ENCODE measurements around the gene PRPF6.
"Not testable (repeated sequence)": the region's sequence is repeated elsewhere in the genome, so short reads cannot be mapped to it uniquely, and the experiment has no call there.

Gene PRPF6

DNA sequence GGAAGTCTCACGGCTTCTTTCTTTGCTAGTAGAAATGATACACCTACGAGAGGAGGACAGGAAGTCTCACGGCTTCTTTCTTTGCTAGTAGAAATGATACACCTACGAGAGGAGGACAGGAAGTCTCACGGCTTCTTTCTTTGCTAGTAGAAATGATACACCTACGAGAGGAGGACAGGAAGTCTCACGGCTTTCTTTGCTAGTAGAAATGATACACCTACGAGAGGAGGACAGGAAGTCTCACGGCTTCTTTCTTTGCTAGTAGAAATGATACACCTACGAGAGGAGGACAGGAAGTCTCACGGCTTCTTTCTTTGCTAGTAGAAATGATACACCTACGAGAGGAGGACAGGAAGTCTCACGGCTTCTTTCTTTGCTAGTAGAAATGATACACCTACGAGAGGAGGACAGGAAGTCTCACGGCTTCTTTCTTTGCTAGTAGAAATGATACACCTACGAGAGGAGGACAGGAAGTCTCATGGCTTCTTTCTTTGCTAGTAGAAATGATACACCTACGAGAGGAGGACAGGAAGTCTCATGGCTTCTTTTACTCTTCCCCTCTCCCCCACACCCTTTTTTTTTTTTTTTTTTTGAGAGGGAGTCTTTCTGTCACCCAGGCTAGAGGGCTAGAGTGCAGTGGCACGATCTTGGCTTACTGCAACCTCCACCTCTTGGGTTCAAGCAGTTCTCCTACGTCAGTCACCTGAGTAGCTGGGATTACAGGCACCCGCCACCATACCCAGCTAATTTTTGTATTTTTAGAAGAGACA lies 31.6 kb downstream of the PRPF6 start:
- not testable (repeated sequence) for DNase-seq (ENCODE audit: low spot score)

DNA sequence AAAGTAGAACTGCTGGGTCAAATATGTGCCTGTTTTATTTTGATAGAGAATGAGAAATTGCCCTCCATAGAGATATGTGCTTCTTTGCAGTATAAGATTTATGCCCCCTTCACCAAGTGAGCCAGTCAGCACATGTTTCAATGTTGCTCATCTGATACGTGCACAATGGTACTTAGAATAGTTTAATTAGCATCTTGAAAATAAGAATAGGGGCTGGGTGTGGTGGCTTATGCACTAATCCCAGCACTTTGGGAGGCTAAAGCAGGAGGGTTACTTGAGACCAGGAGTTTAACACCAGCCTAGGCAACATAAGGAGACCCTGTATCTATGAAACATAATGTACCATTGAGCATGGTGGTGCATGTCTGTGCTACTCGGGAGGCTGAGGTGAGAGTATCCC lies 34.7 kb downstream of the PRPF6 start:
- no peak for DNase-seq (ENCODE audit: low spot score)

DNA sequence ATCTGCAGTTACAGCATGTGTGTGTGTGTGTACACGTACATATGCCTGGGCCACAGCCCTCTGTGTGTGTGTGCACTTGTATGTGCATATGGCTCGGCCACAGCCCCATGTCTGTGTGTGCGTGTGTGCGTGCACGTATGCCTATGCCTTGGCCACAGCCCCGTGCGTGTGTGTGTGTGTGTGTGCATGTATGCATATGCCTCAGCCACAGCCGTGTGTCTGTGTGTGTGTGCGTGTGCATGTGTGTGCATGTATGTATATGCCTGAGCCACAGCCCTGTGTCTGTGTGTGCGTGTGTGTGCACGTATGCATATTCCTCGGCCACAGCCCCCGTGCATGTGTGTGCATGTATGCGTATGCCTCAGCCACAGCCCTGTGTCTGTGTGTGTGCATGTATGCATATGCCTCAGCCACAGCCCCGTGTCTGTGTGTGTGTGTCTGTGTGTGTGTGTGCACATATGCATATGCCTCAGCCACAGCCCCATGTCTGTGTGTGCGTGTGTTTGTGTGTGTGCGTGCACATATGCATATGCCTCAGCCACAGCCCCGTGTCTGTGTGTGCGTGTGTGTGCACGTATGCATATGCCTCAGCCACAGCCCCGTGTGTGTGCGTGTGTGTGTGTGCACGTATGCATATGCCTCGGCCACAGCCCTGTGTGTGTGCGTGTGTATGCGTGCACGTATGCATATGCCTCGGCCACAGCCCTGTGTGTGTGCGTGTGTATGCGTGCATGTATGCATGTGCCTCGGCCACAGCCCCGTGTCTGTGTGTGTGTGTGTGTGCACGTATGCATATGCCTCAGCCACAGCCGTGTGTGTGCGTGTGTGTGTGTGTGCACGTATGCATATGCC lies 40.4 kb downstream of the PRPF6 start:
- no peak for DNase-seq (ENCODE audit: low spot score)

DNA sequence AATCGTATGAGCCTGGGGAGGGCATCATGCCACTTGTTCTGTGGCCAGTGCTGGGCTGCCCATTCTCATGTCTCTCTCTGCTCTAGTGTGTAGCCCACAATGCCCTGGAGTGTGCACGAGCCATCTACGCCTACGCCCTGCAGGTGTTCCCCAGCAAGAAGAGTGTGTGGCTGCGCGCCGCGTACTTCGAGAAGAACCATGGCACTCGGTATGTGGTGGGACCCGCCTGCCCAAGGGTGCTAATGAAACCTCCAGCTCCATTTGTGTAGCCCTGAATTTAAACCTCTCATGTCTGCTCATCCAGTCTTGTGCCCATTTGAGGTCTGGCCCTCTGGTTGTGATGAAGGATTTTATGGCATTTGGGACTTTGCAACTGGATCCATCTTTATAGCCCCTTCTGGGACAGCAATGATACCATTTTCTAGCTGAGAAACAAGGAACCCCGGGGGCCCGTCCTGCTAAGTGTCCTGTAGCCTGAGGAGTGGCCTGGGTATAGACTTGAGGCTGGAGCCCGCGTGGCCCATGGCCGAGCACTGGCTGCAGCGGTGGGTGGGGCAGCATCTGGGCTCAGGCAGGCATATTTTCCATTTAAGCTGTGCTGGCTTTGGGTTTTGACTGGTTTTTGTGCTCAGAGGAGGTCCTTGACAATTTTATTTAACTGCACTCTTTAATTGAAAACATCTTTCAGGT lies 41.9 kb downstream of the PRPF6 start:
- no peak for DNase-seq (ENCODE audit: low spot score)

DNA sequence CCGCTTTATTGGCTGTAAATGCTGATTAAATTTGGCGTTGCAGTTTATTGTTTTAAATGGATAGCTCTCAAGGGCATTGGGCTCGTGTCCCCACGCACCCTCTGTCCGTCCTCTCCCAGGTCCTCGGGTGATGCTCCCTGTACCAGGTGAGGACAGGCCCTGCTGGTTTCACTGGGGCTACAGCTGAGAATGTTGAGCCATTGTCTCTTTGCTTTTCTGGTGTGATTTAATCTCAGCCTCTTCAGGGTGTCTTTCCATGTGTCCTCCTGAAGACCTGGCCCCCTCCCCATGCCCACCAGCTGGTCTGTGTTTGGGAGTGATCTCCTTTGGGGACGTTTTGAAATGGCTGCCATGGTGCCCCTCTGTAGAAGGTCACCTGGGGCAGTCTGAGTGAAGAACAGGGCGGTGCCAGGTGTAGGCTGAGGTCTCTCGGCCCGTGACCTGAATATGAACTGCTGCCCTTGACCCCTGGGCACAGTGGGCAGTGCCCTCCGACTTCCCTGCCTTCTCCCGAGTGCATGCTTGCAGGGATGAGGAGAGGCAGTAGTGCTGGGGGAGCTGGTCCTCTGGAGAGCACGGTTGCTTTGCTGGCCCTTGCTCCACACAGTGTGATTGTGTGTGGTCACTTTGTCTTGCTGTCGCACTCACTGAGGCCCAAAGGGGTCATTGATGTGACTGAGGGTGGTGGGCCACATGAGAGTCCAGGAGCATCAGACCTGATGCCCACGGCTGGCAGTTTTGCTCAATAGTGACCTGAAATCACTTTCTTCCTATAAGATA lies 42.6 kb downstream of the PRPF6 start:
- no peak for DNase-seq (ENCODE audit: low spot score)

DNA sequence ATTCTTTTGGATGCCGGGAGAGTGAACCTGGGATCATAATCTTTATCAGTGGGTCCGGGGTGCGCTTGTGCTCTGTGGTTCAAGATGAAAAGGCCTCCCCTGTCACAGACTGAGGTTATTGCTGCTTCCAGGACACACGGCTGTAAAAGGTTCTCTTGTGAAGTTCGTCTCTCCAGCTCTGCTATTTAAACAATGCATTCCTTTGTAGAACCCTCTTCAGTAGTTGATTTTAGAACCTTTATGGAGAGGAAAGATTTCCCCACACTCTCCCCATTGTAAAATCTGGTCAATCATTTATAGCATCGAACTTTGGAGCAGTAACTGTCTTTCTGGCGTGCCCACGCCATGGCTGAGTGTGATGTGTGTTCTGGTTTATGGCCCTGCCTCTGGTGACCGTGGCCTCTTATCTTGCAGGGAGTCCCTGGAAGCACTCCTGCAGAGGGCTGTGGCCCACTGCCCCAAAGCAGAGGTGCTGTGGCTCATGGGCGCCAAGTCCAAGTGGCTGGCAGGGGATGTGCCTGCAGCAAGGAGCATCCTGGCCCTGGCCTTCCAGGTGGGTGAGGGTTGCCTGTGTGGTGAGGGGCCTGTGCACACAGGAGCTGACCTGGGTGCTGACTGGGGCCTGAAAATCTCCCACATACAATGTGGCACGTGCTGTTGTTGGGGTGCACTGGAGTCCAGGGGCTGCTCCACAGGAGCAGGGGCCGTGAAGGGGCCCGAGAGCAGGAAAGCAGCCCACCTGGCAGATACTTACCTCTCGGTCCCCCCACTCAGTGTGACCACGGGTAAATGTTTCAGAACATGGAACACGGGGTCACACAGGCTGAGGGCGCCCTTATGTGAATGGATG lies 43.4 kb downstream of the PRPF6 start:
- DNase-seq (ENCODE audit: low spot score), result no peak

DNA sequence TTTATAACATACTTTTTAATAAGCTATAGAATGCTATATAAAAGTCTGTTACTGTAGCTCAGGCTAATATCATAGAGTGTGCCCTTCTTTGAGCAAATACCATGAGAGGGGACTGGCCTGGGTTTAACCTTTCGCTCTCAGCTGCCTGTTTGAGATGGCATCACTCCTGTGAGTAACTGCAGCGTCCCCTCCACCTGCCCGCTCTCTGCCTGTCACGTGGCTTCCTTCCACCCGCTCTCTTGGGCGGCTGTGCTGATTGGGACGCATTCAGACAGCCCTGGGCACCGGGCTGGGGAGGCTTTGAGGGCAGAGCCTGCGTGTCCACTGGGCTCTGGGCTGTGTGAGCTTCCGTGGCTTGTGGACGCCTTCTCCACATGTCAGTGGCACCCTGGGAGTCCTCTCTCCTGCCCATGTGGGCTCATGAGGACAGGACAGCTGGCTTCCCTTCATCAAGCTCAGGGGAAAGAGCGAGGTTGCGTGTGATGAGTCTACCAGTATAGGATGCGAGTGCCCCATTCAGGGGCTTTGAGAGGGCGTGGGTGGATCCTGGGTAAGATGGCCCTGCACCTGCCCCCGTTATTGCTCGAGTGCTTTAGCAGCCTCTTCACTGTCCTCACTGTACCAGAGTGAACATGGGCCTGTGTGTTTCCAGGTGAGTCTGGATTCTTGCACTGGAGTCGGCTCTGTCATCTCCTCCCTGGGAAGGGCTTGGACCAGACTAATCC lies 44.3 kb downstream of the PRPF6 start:
- DNase-seq (ENCODE audit: low spot score), result no peak

DNA sequence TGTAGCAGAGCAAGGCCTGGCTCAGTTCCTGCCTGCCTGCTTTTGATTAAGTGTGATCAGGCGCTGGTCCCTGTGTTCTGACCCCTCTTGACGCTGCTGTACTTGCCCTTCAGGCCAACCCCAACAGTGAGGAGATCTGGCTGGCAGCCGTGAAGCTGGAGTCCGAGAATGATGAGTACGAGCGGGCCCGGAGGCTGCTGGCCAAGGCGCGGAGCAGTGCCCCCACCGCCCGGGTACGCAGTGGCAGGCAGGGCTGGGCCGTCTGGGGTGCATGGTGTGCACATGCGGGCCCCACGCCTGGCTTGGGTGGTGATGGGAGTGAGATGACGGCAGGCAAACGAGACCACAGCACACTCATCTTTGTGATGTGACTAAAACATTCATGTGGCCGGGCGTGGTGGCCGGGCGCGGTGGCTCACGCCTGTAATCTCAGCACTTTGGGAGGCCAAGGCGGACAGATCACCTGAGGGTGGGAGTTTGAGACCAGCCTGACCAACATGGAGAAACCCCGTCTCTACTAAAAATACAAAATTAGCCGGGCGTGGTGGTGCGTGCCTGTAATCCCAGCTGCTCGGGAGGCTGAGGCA lies 45.0 kb downstream of the PRPF6 start:
- no peak for DNase-seq (ENCODE audit: low spot score)

DNA sequence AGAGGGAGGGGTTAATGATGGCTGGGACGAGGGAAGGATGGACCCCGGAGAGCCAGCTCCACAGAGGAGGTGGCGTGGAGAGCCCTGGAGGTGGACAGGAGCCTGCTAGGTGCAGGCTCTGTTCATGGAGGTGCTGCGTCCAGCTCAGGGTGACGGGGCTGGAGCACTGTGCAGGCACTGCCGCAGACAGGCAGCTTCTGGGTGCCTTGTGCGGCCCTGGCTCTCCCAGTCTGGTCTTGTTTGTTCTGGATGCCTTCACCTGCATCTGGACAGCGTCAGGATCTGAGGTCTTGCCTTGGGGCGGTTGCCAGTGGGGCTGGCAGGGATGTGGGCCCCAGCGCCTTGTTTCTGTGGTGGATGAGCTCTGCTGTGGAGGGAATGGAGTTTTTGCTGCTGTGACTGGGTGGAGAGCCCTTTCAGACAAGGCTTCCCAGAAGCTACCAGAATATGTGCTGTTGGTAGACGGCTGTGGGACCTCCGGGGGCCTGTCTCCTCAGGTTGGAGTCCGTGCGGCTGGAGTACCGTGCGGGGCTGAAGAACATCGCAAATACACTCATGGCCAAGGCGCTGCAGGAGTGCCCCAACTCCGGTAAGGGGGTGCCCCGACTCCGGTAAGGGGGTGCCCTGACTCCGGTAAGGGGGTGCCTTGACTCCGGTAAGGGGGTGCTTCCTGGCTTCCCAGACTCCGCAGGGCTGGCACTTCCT lies 47.2 kb downstream of the PRPF6 start:
- no peak for DNase-seq (ENCODE audit: low spot score)

DNA sequence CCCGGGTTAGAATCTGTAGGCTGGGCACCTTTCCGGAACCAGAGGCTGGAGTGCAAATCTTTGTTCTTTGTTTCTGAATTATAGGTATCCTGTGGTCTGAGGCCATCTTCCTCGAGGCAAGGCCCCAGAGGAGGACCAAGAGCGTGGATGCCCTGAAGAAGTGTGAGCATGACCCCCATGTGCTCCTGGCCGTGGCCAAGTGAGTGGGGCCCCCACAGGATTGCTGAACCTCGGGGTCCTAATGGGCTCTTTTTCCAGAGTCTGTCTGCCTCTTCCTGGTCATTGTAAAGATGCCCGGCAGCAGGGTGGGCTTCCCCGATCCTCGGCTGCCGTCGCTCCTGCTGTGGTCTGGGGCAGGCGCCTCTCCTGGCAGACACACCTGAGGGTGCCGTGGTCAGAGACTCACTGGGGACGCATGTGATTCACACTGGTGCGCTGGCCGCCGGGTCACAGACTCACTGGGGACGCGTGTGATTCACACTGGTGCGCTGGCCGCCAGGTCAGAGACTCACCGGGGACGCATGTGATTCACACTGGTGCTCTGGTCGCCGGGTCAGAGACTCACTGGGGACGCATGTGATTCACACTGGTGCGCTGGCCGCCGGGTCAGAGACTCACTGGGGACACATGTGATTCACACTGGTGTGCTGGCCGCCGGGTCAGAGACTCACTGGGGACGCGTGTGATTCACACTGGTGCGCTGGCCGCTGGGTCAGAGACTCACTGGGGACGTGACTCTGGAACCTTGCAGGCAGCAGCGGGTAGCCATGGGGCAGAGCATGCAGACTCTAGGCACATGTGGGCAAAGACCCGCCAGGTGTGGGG lies 48.6 kb downstream of the PRPF6 start:
- no peak for DNase-seq (ENCODE audit: low spot score)

DNA sequence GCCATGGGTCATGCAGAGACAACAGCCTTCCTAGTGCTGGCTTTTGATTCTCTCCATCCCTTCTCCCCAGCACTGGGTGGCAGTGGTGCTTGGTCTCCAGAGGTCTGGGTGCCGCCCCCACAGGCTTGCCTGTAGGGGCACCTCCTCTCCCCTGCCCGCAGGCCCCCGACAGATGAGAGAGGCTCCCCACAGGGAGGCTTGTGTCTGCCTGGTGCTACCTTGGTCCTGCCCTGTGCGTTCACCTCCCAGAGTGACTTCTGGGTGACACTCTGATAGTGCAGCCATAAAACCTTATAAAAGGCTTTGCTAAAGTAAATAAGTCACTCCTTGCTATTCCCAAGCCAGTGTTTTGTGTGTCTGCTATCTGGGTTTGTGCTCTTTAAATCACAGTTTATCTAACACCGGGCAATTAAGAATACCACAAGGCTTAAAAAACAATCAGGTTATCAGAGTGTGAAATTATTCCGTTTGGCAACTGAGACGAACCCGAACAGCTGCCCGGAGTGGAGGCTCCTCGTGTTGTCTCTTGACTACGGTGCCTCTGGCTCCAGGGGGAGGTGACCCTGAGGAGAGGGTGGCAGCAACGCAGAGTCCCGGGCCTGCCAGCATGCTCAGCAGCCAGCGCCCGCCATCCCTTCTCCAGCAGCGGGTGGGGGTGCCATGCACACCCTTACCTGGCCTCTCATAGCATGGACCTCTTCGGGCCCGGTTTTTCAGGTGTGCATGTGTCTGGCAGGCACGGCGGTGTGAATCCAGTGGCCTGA lies 49.6 kb downstream of the PRPF6 start:
- no peak for DNase-seq (ENCODE audit: low spot score)

DNA sequence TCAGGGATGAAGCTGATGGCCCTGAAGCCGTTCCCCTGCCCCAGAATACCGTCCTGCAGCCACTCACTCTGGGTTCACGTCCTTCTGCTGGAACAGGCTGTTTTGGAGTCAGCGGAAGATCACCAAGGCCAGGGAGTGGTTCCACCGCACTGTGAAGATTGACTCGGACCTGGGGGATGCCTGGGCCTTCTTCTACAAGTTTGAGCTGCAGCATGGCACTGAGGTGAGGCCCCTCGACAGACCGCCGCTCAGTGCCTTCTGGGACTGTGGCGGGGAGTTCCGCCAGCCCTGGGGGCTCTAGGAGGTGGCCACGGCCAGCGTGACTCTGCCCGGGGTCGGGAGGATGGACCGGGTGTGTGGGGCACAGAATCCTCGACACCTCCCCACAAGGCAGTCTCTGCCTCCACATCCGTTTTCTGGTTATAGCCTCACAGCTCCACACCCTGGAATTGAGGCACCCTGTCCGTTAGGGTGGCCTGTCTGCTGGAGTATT lies 50.9 kb downstream of the PRPF6 start:
- DNase-seq (ENCODE audit: low spot score), result no peak

DNA sequence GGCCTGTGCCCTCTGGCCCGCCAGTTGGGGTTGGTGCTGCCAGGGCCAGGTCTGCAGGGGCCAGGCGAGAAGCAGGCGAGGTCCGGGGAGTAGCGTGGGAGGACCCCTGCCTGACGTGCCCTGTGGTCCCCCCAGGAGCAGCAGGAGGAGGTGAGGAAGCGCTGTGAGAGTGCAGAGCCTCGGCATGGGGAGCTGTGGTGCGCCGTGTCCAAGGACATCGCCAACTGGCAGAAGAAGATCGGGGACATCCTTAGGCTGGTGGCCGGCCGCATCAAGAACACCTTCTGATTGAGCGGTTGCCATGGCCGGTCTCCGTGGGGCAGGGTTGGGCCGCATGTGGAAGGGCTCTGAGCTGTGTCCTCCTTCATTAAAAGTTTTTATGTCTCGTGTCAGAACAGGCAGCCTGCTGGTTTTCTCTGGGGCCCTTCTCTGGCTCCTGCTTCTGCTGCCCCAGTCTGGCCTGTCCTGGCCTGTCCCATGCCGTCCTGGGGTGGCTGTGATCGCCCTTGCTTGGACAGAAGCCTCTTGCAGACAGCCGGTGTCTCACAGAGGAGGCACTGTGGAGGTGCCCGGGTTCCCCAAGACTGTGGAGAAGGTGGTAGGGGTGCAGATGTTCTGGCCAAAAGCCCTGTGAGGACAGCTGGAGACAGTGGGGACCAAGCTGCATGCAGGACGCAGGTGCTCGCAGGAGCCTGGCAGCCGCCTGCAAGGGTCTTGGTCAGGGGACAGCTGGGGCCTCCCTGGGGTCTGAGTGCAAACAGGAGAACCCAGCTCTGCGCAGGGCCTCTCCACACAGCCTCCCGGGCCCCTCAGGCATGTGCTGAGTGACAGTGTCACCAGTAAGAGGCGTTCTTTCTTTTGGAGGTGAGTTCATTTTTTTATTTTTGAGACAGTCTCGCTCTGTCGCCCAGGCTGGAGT lies 52.0 kb downstream of the PRPF6 start:
- no peak for DNase-seq (ENCODE audit: low spot score)

DNA sequence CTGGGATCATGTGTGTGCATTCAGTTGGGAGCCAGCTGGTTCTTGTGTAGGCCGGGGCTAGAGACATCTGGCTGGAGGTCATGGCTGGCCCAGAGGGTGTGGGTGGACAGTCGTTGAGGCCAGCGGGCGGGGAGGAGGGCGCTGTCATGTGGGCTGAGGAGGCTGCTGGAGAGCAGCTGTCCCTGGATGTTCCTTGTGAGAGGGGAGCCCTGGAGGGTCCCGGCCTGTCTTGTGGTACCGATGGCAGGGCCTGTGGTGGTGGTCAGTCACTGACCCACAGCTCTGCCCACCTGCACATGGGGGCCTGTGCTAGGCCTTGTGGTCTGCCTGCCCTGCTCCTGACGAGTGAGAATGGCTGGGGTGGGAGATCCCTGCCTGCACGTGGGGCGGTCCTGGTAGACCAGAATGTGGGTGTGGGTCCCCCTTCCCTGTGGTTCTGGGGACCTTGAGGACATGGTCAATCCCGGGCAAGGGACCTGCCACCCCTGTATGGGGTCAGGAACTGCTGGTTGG lies 53.1 kb downstream of the PRPF6 start:
- no peak for DNase-seq (ENCODE audit: low spot score)

DNA sequence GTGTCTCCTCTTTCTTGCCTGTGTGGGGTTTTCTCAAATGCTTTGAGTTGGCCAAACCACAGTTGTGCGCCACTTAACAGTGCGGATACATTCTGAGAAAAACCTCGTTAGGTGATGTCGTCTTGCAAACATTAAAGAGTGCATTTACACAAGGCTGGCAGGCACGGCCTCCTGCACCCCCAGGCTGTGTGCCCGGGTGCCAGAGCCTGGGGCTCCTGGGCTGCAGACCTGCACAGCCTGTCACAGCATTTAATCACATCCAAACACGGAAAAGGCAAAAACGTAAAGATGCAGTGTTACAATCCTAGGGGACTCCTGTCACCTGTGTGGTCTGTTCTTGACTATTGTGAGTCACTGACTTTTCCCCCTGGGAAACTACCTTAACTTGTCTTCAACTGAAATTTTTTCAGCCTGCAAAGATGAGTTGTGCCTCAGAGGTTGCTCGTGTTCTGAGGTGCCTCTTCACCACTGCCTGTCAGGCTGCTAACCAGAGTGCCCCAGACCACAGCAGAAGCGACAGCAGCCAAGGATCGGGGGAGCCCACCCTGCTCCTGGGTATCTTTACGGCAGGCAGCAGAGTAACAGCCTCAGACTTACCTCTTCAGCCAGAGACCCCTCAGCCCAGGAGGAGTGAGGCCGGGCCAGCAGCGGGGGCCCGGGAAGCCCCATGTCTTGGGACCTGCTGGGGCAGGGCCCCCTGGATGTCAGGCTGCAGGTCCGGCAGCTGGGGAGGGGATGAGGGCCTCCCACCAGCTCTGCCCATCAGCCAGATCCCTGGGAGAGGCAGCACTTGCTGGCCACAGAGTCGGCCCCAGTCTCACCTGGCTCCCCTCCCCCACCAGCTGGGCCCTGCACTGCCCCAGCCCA lies 54.4 kb downstream of the PRPF6 start:
- DNase-seq (ENCODE audit: low spot score), result no peak

All from left forelimb (tissue), 1 donor.